Body of pancreas (tissue), 4 donors: ENCODE results near the gene ARPP21. TPM values are rescaled to one million over a fixed set of nuclear protein-coding genes. Genes with fewer than 3 reads are reported as not detected.

Experiments used
- ATAC-seq: fragments of 150-250 bp; one replicate; pipeline ENCODE4 v1.9.1; 2016
- DNase-seq, 4 donors: peaks; one replicate each; pipeline ENCODE4 v3.0.0-alpha.2; 2019
- H3K27ac ChIP-seq, 4 donors: fragments of 200-600 bp; sonication (generic); 1 replicate in 3 of 4; 2 replicates in 1 of 4; pipeline versions ENCODE4 v1.5.1 to v1.6.1; 2016 to 2019; ENCODE audit warnings: mild to moderate bottlenecking in 1 of 4, mixed read lengths in 1 of 4, moderate library complexity in 1 of 4
- H3K27me3 ChIP-seq, 2 donors: fragments of 200-600 bp; sonication (generic); one replicate each; pipeline ENCODE4 v1.6.0; 2016; ENCODE audit warnings: mild to moderate bottlenecking in 1 of 2
- H3K36me3 ChIP-seq, 2 donors: fragments of 200-600 bp; sonication (generic); replicated peaks in 1 of 2; 2 replicates each; pipeline ENCODE4 v1.5.1; 2016; ENCODE audit warnings: low read depth in 2 of 2; ENCODE audit not compliant: insufficient read depth in 1 of 2
- H3K4me1 ChIP-seq: fragments of 200-600 bp; sonication (generic); one replicate; pipeline ENCODE4 v1.6.0; 2016
- H3K4me3 ChIP-seq, 2 donors: fragments of 200-600 bp; sonication (generic); 1 replicate in 1 of 2; 2 replicates in 1 of 2; pipeline ENCODE4 v1.5.1; 2016 to 2019
- H3K9me3 ChIP-seq, 3 donors: fragments of 200-600 bp; sonication (generic); 1 replicate in 2 of 3; 2 replicates in 1 of 3; pipeline ENCODE4 v1.5.1; 2016
- POLR2A ChIP-seq, 3 donors: fragments of 450-650 bp; IDR thresholded peaks; one replicate each; pipeline ENCODE4 v1.6.1; 2016; ENCODE audit warnings: antibody characterized with exemption in 3 of 3, mild to moderate bottlenecking in 2 of 3
- WGBS, 2 donors: methylation state at CpG; one replicate each; pipeline ENCODE4 v1.1.5; 2017; 5-methylcytosine and 5-hydroxymethylcytosine counted together
- intact Hi-C: fragments of 100-400 bp; cut with DNase I; formaldehyde crosslinking; loops from one replicate; pipeline ENCODE4 v1.15.1; 2023
- total RNA-seq, 2 donors: library from RNA; depleted of rRNA; stranded (reverse); fragments of >200 nt; gene quantifications; one replicate each; pipeline ENCODE4 v1.1.0, GENCODE V29; 2016
- TF ChIP-seq, protein P1 (sequence below), 7 experiments: fragments of 450-650 bp in 4 of 7; fragments of 200-600 bp in 3 of 7; sonication (generic) in 3 of 7; IDR thresholded peaks; one replicate each; pipeline ENCODE4 v1.5.1; 2016 to 2019; ENCODE audit warnings: antibody characterized with exemption in 7 of 7

ARPP21 gene
- total RNA-seq, 2 donors from 2014 or later, result not detected

DNA sequence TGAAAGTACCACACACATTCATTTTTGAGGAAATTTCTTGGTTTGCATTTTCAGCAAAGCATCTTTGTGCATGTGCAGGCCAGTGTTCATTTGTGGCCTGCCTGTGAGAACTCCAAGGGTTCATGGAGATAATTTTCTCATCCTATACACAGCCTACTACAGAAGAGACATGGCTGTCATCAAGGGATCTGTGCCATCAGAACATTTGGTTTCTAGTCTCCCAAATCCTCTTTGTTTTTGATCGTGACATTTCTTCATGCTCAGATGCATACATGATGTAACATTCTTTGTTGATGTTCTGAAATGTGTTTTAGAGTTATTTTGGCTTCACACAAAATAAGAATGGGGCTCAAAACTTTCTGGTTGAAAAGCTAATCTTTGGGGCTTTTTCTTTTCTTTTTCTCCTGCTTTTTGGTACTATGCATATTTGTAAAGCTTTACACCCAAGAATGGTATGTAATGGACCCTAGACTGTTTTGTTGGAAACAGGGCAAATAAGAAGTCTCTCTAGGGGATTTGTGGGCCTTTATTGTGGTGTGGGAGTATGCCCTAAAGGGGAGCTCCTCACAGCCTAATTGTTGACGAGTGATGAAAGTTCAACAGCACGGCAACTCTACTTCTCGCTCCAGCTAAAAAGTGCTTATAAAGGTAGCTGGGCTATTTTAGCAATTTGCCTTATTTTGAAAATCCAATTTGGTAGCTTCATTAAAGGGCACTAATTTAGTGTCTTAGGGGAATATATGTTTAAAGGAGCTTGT is 3.2 kb upstream of the ARPP21 start:
- no peak for TF ChIP-seq POLR2A (IDR thresholded peaks at IDR 0.05)
- TF ChIP-seq, protein P1, sequence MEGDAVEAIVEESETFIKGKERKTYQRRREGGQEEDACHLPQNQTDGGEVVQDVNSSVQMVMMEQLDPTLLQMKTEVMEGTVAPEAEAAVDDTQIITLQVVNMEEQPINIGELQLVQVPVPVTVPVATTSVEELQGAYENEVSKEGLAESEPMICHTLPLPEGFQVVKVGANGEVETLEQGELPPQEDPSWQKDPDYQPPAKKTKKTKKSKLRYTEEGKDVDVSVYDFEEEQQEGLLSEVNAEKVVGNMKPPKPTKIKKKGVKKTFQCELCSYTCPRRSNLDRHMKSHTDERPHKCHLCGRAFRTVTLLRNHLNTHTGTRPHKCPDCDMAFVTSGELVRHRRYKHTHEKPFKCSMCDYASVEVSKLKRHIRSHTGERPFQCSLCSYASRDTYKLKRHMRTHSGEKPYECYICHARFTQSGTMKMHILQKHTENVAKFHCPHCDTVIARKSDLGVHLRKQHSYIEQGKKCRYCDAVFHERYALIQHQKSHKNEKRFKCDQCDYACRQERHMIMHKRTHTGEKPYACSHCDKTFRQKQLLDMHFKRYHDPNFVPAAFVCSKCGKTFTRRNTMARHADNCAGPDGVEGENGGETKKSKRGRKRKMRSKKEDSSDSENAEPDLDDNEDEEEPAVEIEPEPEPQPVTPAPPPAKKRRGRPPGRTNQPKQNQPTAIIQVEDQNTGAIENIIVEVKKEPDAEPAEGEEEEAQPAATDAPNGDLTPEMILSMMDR (IDR thresholded peaks at IDR 0.05), result no peak
- WGBS, 2 donors, result 67 to 82% methylated on average over 4 of the region's 4 CpGs
- Histone ChIP-seq H3K27ac (no peak overlapping the region), H3K36me3 (no peaks in the 10 kb centered on the region), H3K4me3 (no peak overlapping the region), H3K4me1 (peaks cover 14% of the 10 kb centered on the region), H3K9me3 (no peaks in the 10 kb centered on the region), H3K27me3 (peaks cover 0 to 14% of the 10 kb centered on the region in 2 donors)
- DNase-seq, result no peak
- no peak for ATAC-seq
- intact Hi-C loops, result no loop called here

GRCh38 chr3:35638251-35638979 is 910 bp upstream of the ARPP21 start:
- no peak for TF ChIP-seq POLR2A (IDR thresholded peaks at IDR 0.05)
- TF ChIP-seq, protein P1 (IDR thresholded peaks at IDR 0.05), result no peak
- intact Hi-C loops, result no loop called here
- Histone ChIP-seq H3K4me1 (peaks cover 14% of the 10 kb centered on the region), H3K36me3 (no peaks in the 10 kb centered on the region), H3K4me3 (no peak overlapping the region), H3K9me3 (no peaks in the 10 kb centered on the region), H3K27ac (no peak overlapping the region), H3K27me3 (peaks cover 0 to 19% of the 10 kb centered on the region in 2 donors)
- WGBS, 2 donors, result 67 to 82% methylated on average over 15 of the region's 15 CpGs
- ATAC-seq (no peak), DNase-seq (no peak)

GRCh38 chr3:35638980-35639253 is 408 bp upstream of the ARPP21 start:
- intact Hi-C loops, result no loop called here
- H3K4me3 ChIP-seq, result no peak overlapping the region
- ATAC-seq (no peak), DNase-seq (peak in 1 of 4 donors; percentile 6)
- TF ChIP-seq, protein P1 (IDR thresholded peaks at IDR 0.05), result no peak
- no peak for TF ChIP-seq POLR2A (IDR thresholded peaks at IDR 0.05)
- WGBS, 2 donors, result 7 to 32% methylated on average over 10 to 21 of the region's 21 CpGs
- peaks cover 0 to 19% of the 10 kb centered on the region in 2 donors for H3K27me3 ChIP-seq
- no peak overlapping the region for H3K27ac ChIP-seq
- no peaks in the 10 kb centered on the region for H3K9me3 ChIP-seq
- H3K36me3 ChIP-seq, result no peaks in the 10 kb centered on the region
- peaks cover 14% of the 10 kb centered on the region for H3K4me1 ChIP-seq

- DNase-seq (no peak), ATAC-seq (no peak)
- Histone ChIP-seq H3K27ac (no peak overlapping the region), H3K9me3 (no peaks in the 10 kb centered on the region), H3K4me1 (peaks cover 14% of the 10 kb centered on the region), H3K36me3 (no peaks in the 10 kb centered on the region), H3K27me3 (peaks cover 0 to 19% of the 10 kb centered on the region in 2 donors), H3K4me3 (no peak overlapping the region)
- WGBS, 2 donors, result 28 to 35% methylated on average over 10 of the region's 10 CpGs
- TF ChIP-seq, protein P1 (IDR thresholded peaks at IDR 0.05), result no peak
- no peak for TF ChIP-seq POLR2A (IDR thresholded peaks at IDR 0.05)
- intact Hi-C loops, result no loop called here
Measured at GRCh38 chr3:35640190-35641165, 1.2 kb downstream of the ARPP21 start.
